Activated T-cell treated with anti-CD3 and anti-CD28 coated beads for 1 hour (primary cell): ENCODE results near the gene ANTXR2.

Source experiments
- DNase-seq: peaks from one replicate; pipeline ENCODE4 v3.0.0-alpha.2; 2020; ENCODE audit warnings: low read depth

ANTXR2 gene

GRCh38 chr4:79864500-79865200 is 208.4 kb downstream of the ANTXR2 start:
- DNase-seq, result no peak

GRCh38 chr4:79863333-79863732 is 209.7 kb downstream of the ANTXR2 start:
- DNase-seq, result no peak

GRCh38 chr4:79862821-79863220 is 210.2 kb downstream of the ANTXR2 start:
- no peak for DNase-seq

GRCh38 chr4:79857811-79858210 is 215.2 kb downstream of the ANTXR2 start:
- DNase-seq, result no peak

GRCh38 chr4:79856196-79856595 is 216.8 kb downstream of the ANTXR2 start:
- DNase-seq, result no peak

GRCh38 chr4:79854856-79855502 is 218.1 kb downstream of the ANTXR2 start:
- DNase-seq, result no peak

GRCh38 chr4:79852305-79852730 is 220.7 kb downstream of the ANTXR2 start:
- DNase-seq, result no peak

- DNase-seq, result no peak
Observed at GRCh38 chr4:79851625-79852304, 221.3 kb downstream of the ANTXR2 start.
